CD14-positive monocyte (primary cell): Measurements from ENCODE around the gene PXDC1. TPM values are rescaled to one million over a fixed set of nuclear protein-coding genes. Genes with fewer than 3 reads are reported as not detected.

Source experiments
- DNase-seq, 3 donors: peaks; one replicate each; pipeline ENCODE4 v3.0.0-alpha.2; 2011 to 2022
- H2AFZ ChIP-seq: 2 replicates; pipeline ENCODE4 v1.6.0; 2012; ENCODE audit warnings: mild to moderate bottlenecking, low read depth, low read length, inconsistent platforms; ENCODE audit not compliant: insufficient read depth, poor library complexity, severe bottlenecking
- H3K27ac ChIP-seq, 2 donors: 1 replicate in 1 of 2; 2 replicates in 1 of 2; pipeline ENCODE4 v1.5.1; 2012 to 2013; ENCODE audit warnings: low read length in 2 of 2, control low read depth in 1 of 2, inconsistent platforms in 1 of 2, low read depth in 1 of 2, mild to moderate bottlenecking in 1 of 2
- H3K27me3 ChIP-seq, 2 donors: one replicate each; pipeline versions ENCODE4 v1.6.0 to v1.6.1; 2011 to 2013; ENCODE audit warnings: low read length in 2 of 2; ENCODE audit not compliant: control insufficient read depth in 2 of 2, insufficient read depth in 2 of 2
- H3K36me3 ChIP-seq, 2 donors: replicated peaks in 1 of 2; 1 replicate in 1 of 2; 2 replicates in 1 of 2; pipeline versions ENCODE4 v1.5.1 to v1.6.1; 2012 to 2013; ENCODE audit warnings: low read length in 2 of 2, control low read depth in 1 of 2, inconsistent platforms in 1 of 2, mild to moderate bottlenecking in 1 of 2; ENCODE audit not compliant: insufficient read depth in 2 of 2, control insufficient read depth in 1 of 2
- H3K4me1 ChIP-seq, 2 donors: 1 replicate in 1 of 2; 2 replicates in 1 of 2; pipeline versions ENCODE4 v1.5.1 to v1.6.1; 2012 to 2013; ENCODE audit warnings: low read length in 2 of 2, control low read depth in 1 of 2, inconsistent platforms in 1 of 2, mild to moderate bottlenecking in 1 of 2, moderate library complexity in 1 of 2; ENCODE audit not compliant: insufficient read depth in 2 of 2, control insufficient read depth in 1 of 2
- H3K4me2 ChIP-seq: replicated peaks from 2 replicates; pipeline ENCODE3; 2012; ENCODE audit warnings: low read length, moderate library complexity, mild to moderate bottlenecking; ENCODE audit not compliant: poor library complexity, severe bottlenecking; ENCODE audit errors: extremely low read depth
- H3K4me3 ChIP-seq, 3 experiments: fragments of 200-600 bp in 1 of 3; sonication (generic) in 1 of 3; replicated peaks in 1 of 3; 1 replicate in 2 of 3; 2 replicates in 1 of 3; pipeline ENCODE4 v1.5.1; 2011 to 2013; ENCODE audit warnings: low read length in 3 of 3, mild to moderate bottlenecking in 3 of 3, control low read depth in 2 of 3, low read depth in 2 of 3, inconsistent platforms in 1 of 3, moderate library complexity in 1 of 3
- H3K79me2 ChIP-seq: 2 replicates; pipeline ENCODE4 v1.6.0; 2012; ENCODE audit warnings: mild to moderate bottlenecking, control low read depth, inconsistent platforms, low read length, moderate library complexity; ENCODE audit not compliant: insufficient read depth
- H3K9ac ChIP-seq: 2 replicates; pipeline ENCODE4 v1.6.0; 2017; ENCODE audit warnings: low read length, mild to moderate bottlenecking; ENCODE audit not compliant: insufficient read depth, poor library complexity, severe bottlenecking
- H3K9me3 ChIP-seq, 2 donors: replicated peaks in 1 of 2; 1 replicate in 1 of 2; 2 replicates in 1 of 2; pipeline versions ENCODE4 v1.5.1 to v1.6.1; 2012 to 2013; ENCODE audit warnings: low read length in 2 of 2, control low read depth in 1 of 2; ENCODE audit not compliant: control insufficient read depth in 1 of 2, insufficient read depth in 1 of 2
- H4K20me1 ChIP-seq: 2 replicates; pipeline ENCODE4 v1.6.0; 2012; ENCODE audit warnings: mild to moderate bottlenecking, low read length, control low read depth, moderate library complexity; ENCODE audit not compliant: insufficient read depth
- H3K27ac Mint-ChIP-seq, 7 donors: one replicate each; pipeline ENCODE4 v1.8.0; 2020; ENCODE audit warnings: mild to moderate bottlenecking in 7 of 7, mixed read lengths in 7 of 7, moderate library complexity in 6 of 7, inconsistent platforms in 2 of 7
- H3K27me3 Mint-ChIP-seq, 3 donors: one replicate each; pipeline ENCODE4 v1.8.0; 2021 to 2022; ENCODE audit warnings: low read depth in 3 of 3, mild to moderate bottlenecking in 3 of 3, mixed read lengths in 3 of 3, moderate library complexity in 3 of 3, inconsistent platforms in 1 of 3
- H3K36me3 Mint-ChIP-seq, 2 donors: one replicate each; pipeline ENCODE4 v1.8.0; 2020; ENCODE audit warnings: mixed read lengths in 2 of 2, inconsistent platforms in 1 of 2, mild to moderate bottlenecking in 1 of 2
- H3K4me1 Mint-ChIP-seq: one replicate; pipeline ENCODE4 v1.8.0; 2020; ENCODE audit warnings: mild to moderate bottlenecking, mixed read lengths
- H3K4me3 Mint-ChIP-seq, 2 donors: one replicate each; pipeline ENCODE4 v1.8.0; 2020; ENCODE audit warnings: mild to moderate bottlenecking in 2 of 2, mixed read lengths in 2 of 2, moderate library complexity in 1 of 2
- H3K9me3 Mint-ChIP-seq, 7 donors: one replicate each; pipeline ENCODE4 v1.8.0; 2020 to 2022; ENCODE audit warnings: mixed read lengths in 7 of 7, mild to moderate bottlenecking in 6 of 7, moderate library complexity in 6 of 7, inconsistent platforms in 2 of 7
- CTCF ChIP-seq: fragments of 200-600 bp; IDR thresholded peaks from one replicate; pipeline ENCODE4 v1.8.0; 2022; ENCODE audit warnings: antibody characterized with exemption, mild to moderate bottlenecking
- WGBS: methylation state at CpG from one replicate; pipeline ENCODE4 v1.1.5; 2013; ENCODE audit warnings: missing lambda C conversion rate; ENCODE audit not compliant: insufficient coverage; 5-methylcytosine and 5-hydroxymethylcytosine counted together
- intact Hi-C, 2 donors: fragments of 100-400 bp; cut with micrococcal nuclease; formaldehyde crosslinking; loops; one replicate each; pipeline versions ENCODE4 v1.15.0 to v1.15.1; 2023
- polyA plus RNA-seq, 3 donors: library from polyadenylated mRNA; depleted of rRNA in 1 of 3; unstranded in 2 of 3; stranded (reverse) in 1 of 3; fragments of 300-500 nt in 2 of 3; fragments of >200 nt in 1 of 3; fragmentation: Illumina TruSeq in 2 of 3; gene quantifications; 1 replicate in 2 of 3; 2 replicates in 1 of 3; pipeline ENCODE4 v1.2.3, GENCODE V29; 2012 to 2021

PXDC1 gene
- polyA plus RNA-seq, 3 donors: 0.48 to 0.92 (median 0.55) TPM

GRCh38 chr6:3789896-3790558, 38.5 kb upstream of the PXDC1 start:
- Mint-ChIP-seq H3K4me3 (no peak overlapping the region), H3K27me3 (peaks cover 0 to 2% (median 2%) of the 10 kb centered on the region in 3 donors), H3K36me3 (no peaks in the 10 kb centered on the region), H3K4me1 (no peaks in the 10 kb centered on the region), H3K9me3 (no peaks in the 10 kb centered on the region), H3K27ac (no peak overlapping the region)
- H3K27ac ChIP-seq: no peak overlapping the region
- H3K36me3 ChIP-seq: no peaks in the 10 kb centered on the region
- no peaks in the 10 kb centered on the region for H3K79me2 ChIP-seq
- intact Hi-C loops: no loop called here
- no peaks in the 10 kb centered on the region for H3K9me3 ChIP-seq
- no peak for DNase-seq
- H2AFZ ChIP-seq: no peak overlapping the region
- H3K4me1 ChIP-seq: no peaks in the 10 kb centered on the region
- no peak overlapping the region for H3K4me2 ChIP-seq
- WGBS: 97% methylated on average over 8 of the region's 12 CpGs
- H3K9ac ChIP-seq: no peak overlapping the region
- no peak overlapping the region for H3K4me3 ChIP-seq
- H3K27me3 ChIP-seq: no peaks in the 10 kb centered on the region
- no peaks in the 10 kb centered on the region for H4K20me1 ChIP-seq
- no peak for TF ChIP-seq CTCF

GRCh38 chr6:3789018-3789895, 37.7 kb upstream of the PXDC1 start:
- no peak overlapping the region for H3K27ac ChIP-seq
- H3K9ac ChIP-seq: no peak overlapping the region
- TF ChIP-seq CTCF: no peak
- peaks cover 0 to 2% (median 0%) of the 10 kb centered on the region in 7 donors for H3K9me3 Mint-ChIP-seq
- no peaks in the 10 kb centered on the region for H3K4me1 ChIP-seq
- no peaks in the 10 kb centered on the region for H3K27me3 ChIP-seq
- H3K4me1 Mint-ChIP-seq: no peaks in the 10 kb centered on the region
- H2AFZ ChIP-seq: no peak overlapping the region
- no peak overlapping the region for H3K27ac Mint-ChIP-seq
- DNase-seq: no peak
- intact Hi-C loops: no loop called here
- H3K36me3 ChIP-seq: no peaks in the 10 kb centered on the region
- H3K27me3 Mint-ChIP-seq: peaks cover 0 to 2% (median 2%) of the 10 kb centered on the region in 3 donors
- no peaks in the 10 kb centered on the region for H3K79me2 ChIP-seq
- 88% methylated on average over 10 of the region's 13 CpGs for WGBS
- H3K4me3 ChIP-seq: no peak overlapping the region
- no peaks in the 10 kb centered on the region for H3K9me3 ChIP-seq
- no peak overlapping the region for H3K4me2 ChIP-seq
- H3K36me3 Mint-ChIP-seq: no peaks in the 10 kb centered on the region
- H4K20me1 ChIP-seq: no peaks in the 10 kb centered on the region
- no peak overlapping the region for H3K4me3 Mint-ChIP-seq
